ENCODE measurements around the gene TRABD2B. TPM values are rescaled to one million over a fixed set of nuclear protein-coding genes. Genes with fewer than 3 reads are reported as not detected.

The TRABD2B gene
- total RNA-seq, 2 experiments from 2014 or later: not detected

DNA sequence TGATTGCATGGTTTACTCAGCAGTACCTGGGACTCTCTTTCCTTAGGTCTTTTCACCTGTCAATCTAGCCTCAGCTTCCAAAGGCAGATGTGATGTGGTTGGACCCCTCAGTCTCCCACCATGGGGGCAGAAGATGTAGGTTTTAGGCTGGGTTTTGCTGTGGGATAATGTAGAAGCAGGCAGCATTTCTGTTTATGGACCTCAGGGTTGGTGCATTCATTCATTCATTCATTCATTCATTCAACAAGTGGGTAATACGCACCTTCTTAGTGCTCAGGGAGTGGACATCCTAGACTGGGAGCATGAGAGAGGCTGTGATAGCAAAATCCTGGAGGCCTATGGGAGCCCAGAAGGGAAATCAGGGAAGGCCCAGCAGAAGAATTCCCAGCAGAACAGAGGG is 209.6 kb downstream of the TRABD2B start:
- ChIA-PET POLR2A (no interaction called here), CTCF (no interaction called here)

GRCh38 chr1:47786316-47786715 is 210.9 kb downstream of the TRABD2B start:
- CTCF ChIA-PET: interaction anchor here (0.7 kb wide), 1 partner anchor 740 kb away, joined by 3 read pairs; no protein-coding TSS in a partner anchor

DNA sequence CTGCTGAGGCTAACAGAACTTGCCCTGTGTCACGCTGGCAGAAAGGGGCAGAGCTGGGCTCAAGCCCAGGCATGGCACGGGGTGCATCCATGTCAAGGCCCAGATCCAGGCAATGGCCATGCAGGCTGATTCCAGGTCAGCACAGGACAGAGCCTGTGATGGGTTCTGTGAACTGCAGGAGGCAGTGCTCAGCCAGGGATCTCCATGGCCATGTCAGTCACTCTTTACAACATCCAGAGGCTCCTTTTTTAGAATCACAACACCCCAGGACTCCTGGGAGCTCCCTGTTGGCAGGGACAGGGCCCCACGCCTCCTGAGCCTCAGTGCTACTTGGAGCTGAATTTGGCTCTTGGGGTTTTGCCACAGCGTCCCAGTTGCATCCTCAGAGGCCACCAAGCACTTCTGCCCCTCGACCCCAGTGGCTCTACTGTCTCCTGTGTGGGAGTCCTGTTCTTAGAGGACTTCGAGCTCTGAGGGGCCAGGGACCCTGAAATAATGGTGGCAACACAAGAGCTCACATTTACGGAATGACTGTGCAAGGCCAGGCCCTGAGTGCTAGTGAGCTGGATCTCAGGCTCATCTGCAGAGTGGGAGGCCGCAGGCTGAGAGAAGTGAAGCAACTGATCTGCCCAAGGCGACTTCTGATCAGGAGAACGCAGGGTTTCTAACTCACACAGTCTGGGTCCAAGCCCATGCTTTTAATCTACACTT is 211.5 kb downstream of the TRABD2B start:
- POLR2A ChIA-PET: no interaction called here
- CTCF ChIA-PET: interaction anchor here (0.7 kb wide), 1 partner anchor 740 kb away, joined by 3 read pairs; no protein-coding TSS in a partner anchor

More at GRCh38 chr1:47786316-47786715, 210.9 kb downstream of the TRABD2B start:
- POLR2A ChIA-PET: no interaction called here

GRCh38 chr1:47785118-47785517 is 212.1 kb downstream of the TRABD2B start:
- CTCF ChIA-PET: no interaction called here

GRCh38 chr1:47784497-47784822 is 212.7 kb downstream of the TRABD2B start:
- ChIA-PET CTCF (no interaction called here), POLR2A (no interaction called here)

More at GRCh38 chr1:47785118-47785517, 212.1 kb downstream of the TRABD2B start:
- POLR2A ChIA-PET: no interaction called here

- CTCF ChIA-PET: no interaction called here
Observed at GRCh38 chr1:47783638-47784496, 213.3 kb downstream of the TRABD2B start.

DNA sequence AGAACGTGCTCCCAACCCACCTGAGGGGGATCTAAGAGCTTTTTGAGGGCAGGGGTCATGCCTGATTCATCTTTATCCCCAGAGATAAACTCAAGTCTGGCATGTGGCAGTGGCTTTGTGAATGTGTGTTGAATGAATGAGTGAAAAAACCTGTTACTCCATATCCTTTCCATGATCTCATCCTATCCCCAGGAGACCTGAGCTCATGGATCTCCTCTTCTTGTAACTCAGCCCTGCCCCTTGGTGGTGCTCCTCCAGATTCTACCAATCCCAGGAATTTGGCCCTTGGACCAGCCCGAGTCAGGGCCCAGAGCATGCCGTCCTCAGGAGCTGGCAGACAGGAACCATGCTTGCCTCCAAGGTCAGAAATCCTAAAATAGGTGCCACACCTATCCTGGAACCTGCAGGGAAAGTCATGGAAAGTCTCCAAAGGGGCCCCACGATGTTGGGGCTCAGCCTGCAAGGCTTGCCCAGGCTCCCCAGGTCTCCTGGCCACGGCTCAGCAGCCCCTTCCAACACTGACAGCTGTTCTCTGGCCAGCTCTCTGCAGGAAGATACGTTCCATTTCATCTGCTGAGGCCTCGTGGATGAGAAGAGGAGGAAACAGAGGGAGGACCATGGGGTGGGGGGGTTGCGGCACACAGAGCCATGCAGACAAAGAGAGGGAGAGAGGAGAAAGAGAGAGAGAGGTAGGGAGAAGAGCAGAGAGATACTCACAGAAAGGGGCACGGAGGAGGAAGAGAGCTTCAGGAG is 214.6 kb downstream of the TRABD2B start:
- ChIA-PET CTCF (no interaction called here), POLR2A (no interaction called here)

More at GRCh38 chr1:47783638-47784496, 213.3 kb downstream of the TRABD2B start:
- POLR2A ChIA-PET: no interaction called here

- POLR2A ChIA-PET: no interaction called here
- CTCF ChIA-PET: no interaction called here
Observed at GRCh38 chr1:47781171-47781959, 215.8 kb downstream of the TRABD2B start.

DNA sequence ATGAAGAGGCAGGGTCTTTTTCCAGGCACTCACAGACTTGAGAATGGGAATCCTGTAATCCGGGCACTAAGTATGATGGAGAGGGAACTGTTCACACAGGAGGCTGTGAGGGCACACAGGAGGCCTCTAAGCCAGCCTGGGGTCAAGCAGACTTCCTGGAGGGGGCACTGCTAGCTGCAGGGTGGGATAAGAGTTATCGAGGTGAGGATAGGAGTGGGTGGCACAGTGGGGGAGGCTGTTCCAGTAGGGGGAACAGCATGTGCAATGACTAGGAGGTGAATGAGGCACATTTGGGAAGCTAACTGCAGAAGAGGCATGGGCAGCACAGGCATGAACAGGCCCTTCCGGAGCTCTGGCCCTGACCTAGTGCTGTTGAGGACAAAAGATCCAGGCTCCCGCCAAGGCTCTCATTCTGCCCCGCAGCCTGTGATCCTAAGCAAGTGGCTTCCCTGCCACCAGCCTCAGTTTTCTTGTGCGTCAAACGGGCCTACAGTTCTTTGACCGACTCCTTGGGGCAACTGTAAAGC is 216.7 kb downstream of the TRABD2B start:
- ChIA-PET POLR2A (no interaction called here), CTCF (no interaction called here)

- ChIA-PET CTCF (no interaction called here), POLR2A (no interaction called here)
Observed at GRCh38 chr1:47779613-47780012, 217.6 kb downstream of the TRABD2B start.

DNA sequence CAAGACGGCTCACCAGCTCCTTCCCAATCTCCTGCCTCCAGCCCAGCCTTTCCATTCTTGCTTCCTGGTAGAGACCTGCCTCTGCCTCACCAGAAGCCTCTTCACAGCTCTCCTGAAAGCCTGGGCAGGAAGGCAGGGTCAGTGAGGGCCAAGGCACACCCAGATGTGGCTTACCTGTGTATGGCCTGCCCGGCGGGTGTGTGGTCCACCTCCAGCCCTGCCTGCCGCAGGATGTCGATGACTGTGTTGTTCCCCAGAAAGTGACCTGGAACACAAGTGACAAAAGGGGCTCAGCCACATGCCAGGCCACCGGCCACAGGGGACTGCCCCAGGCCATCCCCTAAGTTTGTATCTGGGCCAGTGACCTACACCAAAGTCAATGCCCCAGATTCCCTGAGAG is 218.9 kb downstream of the TRABD2B start:
- ChIA-PET CTCF (no interaction called here), POLR2A (no interaction called here)

DNA sequence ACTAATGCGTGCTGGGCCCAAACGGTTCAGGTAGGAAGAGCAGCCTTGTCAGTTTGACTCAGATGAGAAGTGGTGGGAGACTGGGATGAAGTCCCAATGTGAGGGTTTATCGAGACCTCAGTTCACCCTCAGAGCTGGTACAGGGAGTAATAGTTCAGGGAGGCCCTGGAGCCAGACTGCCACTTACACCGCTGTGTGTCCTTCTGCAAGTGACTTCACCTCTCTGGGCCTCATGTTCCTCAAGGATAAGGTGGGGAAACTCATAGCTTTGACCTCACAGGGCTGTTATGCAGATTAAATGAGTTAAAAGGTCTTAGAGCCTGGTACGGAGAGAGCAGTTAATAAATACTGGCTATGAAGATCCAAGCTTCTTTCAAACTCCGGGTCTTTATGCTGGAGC is 219.9 kb downstream of the TRABD2B start:
- POLR2A ChIA-PET: no interaction called here
- CTCF ChIA-PET: no interaction called here

DNA sequence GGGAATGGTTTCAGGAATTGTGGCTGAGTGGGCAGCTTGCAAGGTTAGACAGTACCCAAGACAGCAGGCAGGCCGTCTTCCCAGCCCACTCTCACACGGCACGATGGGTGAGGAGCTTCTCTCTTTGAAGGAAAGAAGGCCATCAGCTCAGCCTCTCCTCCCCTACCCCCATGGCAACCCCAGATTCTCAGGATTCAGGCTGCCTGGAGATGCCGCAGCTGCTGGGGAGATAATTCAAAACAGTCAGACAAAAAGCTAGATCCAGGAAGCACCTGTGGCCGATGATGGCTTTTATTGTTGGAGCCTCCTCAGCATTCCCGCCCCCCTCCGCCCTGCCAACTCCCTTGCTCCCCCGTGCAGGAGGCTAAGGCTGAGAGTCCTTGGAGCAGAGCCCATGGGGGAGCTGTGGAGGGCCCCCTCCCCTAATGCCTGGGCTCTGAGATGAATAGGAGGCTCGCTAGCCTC is 220.5 kb downstream of the TRABD2B start:
- POLR2A ChIA-PET: no interaction called here
- CTCF ChIA-PET: no interaction called here

- ChIA-PET CTCF (no interaction called here), POLR2A (no interaction called here)
Observed at GRCh38 chr1:47774986-47775834, 222.0 kb downstream of the TRABD2B start.

DNA sequence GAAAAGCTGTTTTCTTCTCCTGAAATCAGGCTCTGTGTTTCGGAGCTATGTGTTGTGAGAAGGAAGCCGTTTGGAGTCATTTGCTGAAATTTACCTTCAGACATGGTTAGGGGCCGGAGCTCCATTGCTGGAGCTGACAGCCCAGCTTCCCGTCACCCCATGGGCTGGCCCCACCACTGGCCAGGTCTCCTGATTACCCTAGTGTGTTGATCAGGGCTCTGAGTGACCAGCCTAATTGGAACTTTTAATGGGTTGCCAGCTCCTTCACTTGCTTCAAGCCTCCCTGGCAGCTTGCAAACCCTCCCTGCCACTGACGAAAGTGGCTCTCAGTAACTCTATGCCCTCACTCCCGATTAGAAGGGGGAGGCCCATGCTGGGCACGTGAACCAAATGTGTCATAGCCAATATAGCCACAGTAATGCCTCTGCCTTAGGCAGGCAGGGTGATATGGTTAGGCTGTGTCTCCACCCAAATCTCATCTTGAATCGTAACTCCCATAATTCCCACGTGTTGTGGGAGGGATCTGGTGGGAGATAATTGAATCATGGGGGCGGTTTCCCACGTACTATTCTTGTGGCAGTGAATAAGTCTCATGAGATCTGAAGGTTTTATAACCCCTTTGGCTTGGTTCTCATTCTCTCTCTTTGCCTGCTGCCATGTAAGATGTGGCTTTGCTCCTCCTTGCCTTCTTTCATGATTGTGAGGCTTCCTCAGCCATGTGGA is 224.1 kb downstream of the TRABD2B start:
- POLR2A ChIA-PET: no interaction called here

GRCh38 chr1:47772281-47772680 is 224.9 kb downstream of the TRABD2B start:
- ChIA-PET CTCF (no interaction called here), POLR2A (no interaction called here)

More for the DNA sequence above, 224.1 kb downstream of the TRABD2B start:
- CTCF ChIA-PET: no interaction called here

- CTCF ChIA-PET: no interaction called here
- POLR2A ChIA-PET: no interaction called here
Observed at GRCh38 chr1:47771751-47772150, 225.4 kb downstream of the TRABD2B start.

DNA sequence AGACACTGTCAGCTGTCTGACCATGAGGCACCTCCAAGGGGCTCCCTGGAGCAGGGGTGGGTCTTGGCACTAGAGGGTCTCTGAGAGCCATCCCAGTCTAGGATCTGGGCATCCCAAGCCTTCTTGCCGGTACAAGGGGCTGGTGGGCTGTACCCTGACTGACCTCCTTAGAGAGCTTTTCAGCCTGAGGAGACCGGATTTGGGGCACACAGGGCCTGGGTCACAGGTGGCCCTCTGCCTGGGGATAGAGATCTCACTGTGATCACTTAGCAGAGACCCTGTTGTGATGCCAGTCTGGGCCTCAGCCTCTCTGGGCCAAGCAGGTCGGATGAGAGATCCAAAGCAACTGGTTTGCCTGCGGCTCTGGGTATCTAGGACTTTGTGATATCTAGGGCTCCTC is 227.2 kb downstream of the TRABD2B start:
- CTCF ChIA-PET: no interaction called here
- POLR2A ChIA-PET: no interaction called here

All from activated CD8-positive, alpha-beta memory T cell treated with anti-CD3 and anti-CD28 coated beads for 36 hours (primary cell).